HepG2 (cell line): ENCODE results near the gene AP4M1. TPM values are rescaled to one million over a fixed set of nuclear protein-coding genes. Genes with fewer than 3 reads are reported as not detected.

Source experiments
- CENPT ChIP-seq: sonication (generic); formaldehyde crosslinking; IDR thresholded peaks from 2 replicates; pipeline ENCODE4 v1.8.0; 2022; ENCODE audit warnings: low read depth, mild to moderate bottlenecking, moderate library complexity, missing genetic modification reagents
- ELF1 ChIP-seq: sonication (generic); formaldehyde crosslinking; IDR thresholded peaks from 2 replicates; pipeline ENCODE4 v1.4.0; 2020; ENCODE audit warnings: missing genetic modification reagents
- HINFP ChIP-seq: sonication (generic); formaldehyde crosslinking; IDR thresholded peaks from 2 replicates; pipeline ENCODE4 v1.4.0; 2020; ENCODE audit warnings: low read depth, mild to moderate bottlenecking, missing genetic modification reagents
- JUN ChIP-seq: sonication (generic); formaldehyde crosslinking; IDR thresholded peaks from 2 replicates; pipeline ENCODE4 v1.4.0; 2020; ENCODE audit warnings: mild to moderate bottlenecking, missing genetic modification reagents
- JUND ChIP-seq: sonication (generic); formaldehyde crosslinking; IDR thresholded peaks from 2 replicates; pipeline ENCODE4 v1.8.0; 2022; ENCODE audit warnings: mild to moderate bottlenecking, missing genetic modification reagents
- MXD4 ChIP-seq: IDR thresholded peaks from 2 replicates; pipeline ENCODE4 v1.6.1; 2016; ENCODE audit warnings: mild to moderate bottlenecking, missing biosample characterization, missing genetic modification reagents
- MXI1 ChIP-seq: IDR thresholded peaks from 3 replicates; pipeline ENCODE4 v1.6.1; 2012; ENCODE audit warnings: low read depth, low read length, inconsistent platforms, borderline replicate concordance
- MZF1 ChIP-seq: sonication (generic); formaldehyde crosslinking; IDR thresholded peaks from 2 replicates; pipeline ENCODE4 v1.8.1; 2023; ENCODE audit warnings: mild to moderate bottlenecking, missing genetic modification reagents, borderline replicate concordance
- NCOA1 ChIP-seq: sonication (generic); formaldehyde crosslinking; IDR thresholded peaks from 2 replicates; pipeline ENCODE4 v1.9.0; 2021; ENCODE audit warnings: missing genetic modification reagents
- PHF8 ChIP-seq: sonication (generic); formaldehyde crosslinking; IDR thresholded peaks from 2 replicates; pipeline ENCODE4 v1.5.0; 2020; ENCODE audit warnings: missing genetic modification reagents
- POLR2G ChIP-seq: fragments of 200-400 bp; formaldehyde crosslinking; IDR thresholded peaks from 2 replicates; pipeline ENCODE4 v1.6.1; 2018; ENCODE audit warnings: mild to moderate bottlenecking, low read depth, low read length, moderate library complexity
- SIX4 ChIP-seq: sonication (generic); formaldehyde crosslinking; IDR thresholded peaks from 2 replicates; pipeline ENCODE4 v1.4.0; 2020; ENCODE audit warnings: missing genetic modification reagents
- ZFX ChIP-seq: sonication (generic); formaldehyde crosslinking; IDR thresholded peaks from 2 replicates; pipeline ENCODE4 v1.4.0; 2020; ENCODE audit warnings: mild to moderate bottlenecking, low read depth, missing genetic modification reagents, moderate library complexity
- ZNF12 ChIP-seq: sonication (generic); formaldehyde crosslinking; IDR thresholded peaks from 2 replicates; pipeline ENCODE4 v1.5.0; 2020; ENCODE audit warnings: missing genetic modification reagents
- ZNF121 ChIP-seq: sonication (generic); formaldehyde crosslinking; IDR thresholded peaks from 2 replicates; pipeline ENCODE4 v1.5.0; 2020; ENCODE audit warnings: mild to moderate bottlenecking, missing genetic modification reagents
- ZNF432 ChIP-seq: sonication (generic); formaldehyde crosslinking; IDR thresholded peaks from 2 replicates; pipeline ENCODE4 v1.5.0; 2020; ENCODE audit warnings: missing genetic modification reagents, mild to moderate bottlenecking, borderline replicate concordance
- ZNF547 ChIP-seq: sonication (generic); formaldehyde crosslinking; IDR thresholded peaks from 2 replicates; pipeline ENCODE4 v1.5.1; 2020; ENCODE audit warnings: mild to moderate bottlenecking, missing genetic modification reagents
- ZNF614 ChIP-seq: IDR thresholded peaks from 2 replicates; pipeline ENCODE4 v1.6.1; 2018; ENCODE audit warnings: missing biosample characterization, missing genetic modification reagents, inconsistent platforms, borderline replicate concordance
- ZNF780A ChIP-seq: sonication (generic); formaldehyde crosslinking; IDR thresholded peaks from 2 replicates; pipeline ENCODE4 v1.8.0; 2022; ENCODE audit warnings: mild to moderate bottlenecking, missing genetic modification reagents, moderate library complexity
- polyA plus RNA-seq, 8 experiments: library from polyadenylated mRNA; depleted of rRNA in 3 of 8; stranded (reverse) in 7 of 8; unstranded in 1 of 8; fragments of >200 nt; fragmentation: Illumina TruSeq in 4 of 8; extraction: Trizol in 4 of 8; gene quantifications; 2 replicates each; pipeline versions ENCODE4 v1.2.1 to v1.2.3, GENCODE V29; 2011 to 2016; ENCODE audit warnings: low read depth in 4 of 8, missing spikeins in 1 of 8, mixed read lengths in 1 of 8; ENCODE audit not compliant: insufficient read depth in 1 of 8
- total RNA-seq, 5 experiments: library from RNA; depleted of rRNA; stranded (reverse); fragments of >200 nt; fragmentation: Illumina TruSeq; extraction: Trizol; gene quantifications; 2 replicates each; pipeline ENCODE4 v1.2.3, GENCODE V29; 2016; ENCODE audit warnings: low read depth in 1 of 5
- TF ChIP-seq, protein P1 (sequence below): sonication (generic); formaldehyde crosslinking; IDR thresholded peaks from 2 replicates; pipeline ENCODE4 v1.5.0; 2020; ENCODE audit warnings: mild to moderate bottlenecking, missing genetic modification reagents
- TF ChIP-seq, protein P2 (sequence below): sonication (generic); formaldehyde crosslinking; conservative IDR thresholded peaks from 2 replicates; pipeline ENCODE4 v1.4.0; 2020; ENCODE audit warnings: missing genetic modification reagents
- TF ChIP-seq, protein P3 (sequence below): sonication (generic); formaldehyde crosslinking; IDR thresholded peaks from 2 replicates; pipeline ENCODE4 v1.4.0; 2020; ENCODE audit warnings: low read depth, missing genetic modification reagents
- TF ChIP-seq, protein P4 (sequence below): sonication (generic); formaldehyde crosslinking; IDR thresholded peaks from 2 replicates; pipeline ENCODE4 v1.4.0; 2020; ENCODE audit warnings: missing genetic modification reagents

Gene AP4M1
- total and polyA plus RNA-seq, 2 of the 13 experiments (the other 11 are each of a cell fraction or from before 2014, with no cell fraction given): 6.3 to 9.7 TPM

DNA sequence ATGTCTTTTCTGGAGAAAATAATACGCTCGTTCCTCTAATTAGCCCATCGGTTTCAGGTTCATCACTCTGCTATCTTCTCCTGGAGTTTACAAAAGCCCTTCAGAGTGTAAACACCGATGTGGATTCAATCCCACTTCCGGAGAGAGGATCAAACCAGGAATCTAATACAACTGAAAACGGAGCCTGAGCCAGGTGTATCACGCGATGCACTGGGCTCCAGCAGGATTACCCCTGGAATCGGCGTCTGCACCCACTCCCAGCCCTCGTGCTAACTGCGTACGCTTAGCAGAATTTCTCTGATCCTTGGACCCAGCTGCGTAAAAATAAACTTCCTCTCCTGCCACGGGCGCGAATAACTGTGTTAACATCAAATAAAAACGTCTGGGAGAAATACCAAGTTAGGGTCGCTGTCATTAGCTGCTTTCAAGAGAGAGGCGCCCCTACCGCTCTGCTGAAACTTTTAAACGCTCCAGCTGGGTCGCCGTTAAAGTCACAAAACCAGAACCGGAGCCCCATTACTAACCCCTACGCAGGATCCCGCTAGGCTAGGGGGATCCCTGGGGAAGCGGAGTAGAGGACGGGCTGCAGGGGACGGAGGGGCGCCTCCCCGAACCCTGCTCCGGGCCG lies 20.4 kb upstream of the AP4M1 start (continued):
- no peak for TF ChIP-seq JUN (CRISPR knock-in tag)
- TF ChIP-seq MXD4 (CRISPR knock-in tag): no peak
- no peak for TF ChIP-seq MZF1
- 0 out of 2 replicates have a peak, but pooled peaks have one; percentile 31 for TF ChIP-seq ELF1 (CRISPR knock-in tag)
- TF ChIP-seq PHF8 (CRISPR knock-in tag): no peak
- TF ChIP-seq, protein P1, sequence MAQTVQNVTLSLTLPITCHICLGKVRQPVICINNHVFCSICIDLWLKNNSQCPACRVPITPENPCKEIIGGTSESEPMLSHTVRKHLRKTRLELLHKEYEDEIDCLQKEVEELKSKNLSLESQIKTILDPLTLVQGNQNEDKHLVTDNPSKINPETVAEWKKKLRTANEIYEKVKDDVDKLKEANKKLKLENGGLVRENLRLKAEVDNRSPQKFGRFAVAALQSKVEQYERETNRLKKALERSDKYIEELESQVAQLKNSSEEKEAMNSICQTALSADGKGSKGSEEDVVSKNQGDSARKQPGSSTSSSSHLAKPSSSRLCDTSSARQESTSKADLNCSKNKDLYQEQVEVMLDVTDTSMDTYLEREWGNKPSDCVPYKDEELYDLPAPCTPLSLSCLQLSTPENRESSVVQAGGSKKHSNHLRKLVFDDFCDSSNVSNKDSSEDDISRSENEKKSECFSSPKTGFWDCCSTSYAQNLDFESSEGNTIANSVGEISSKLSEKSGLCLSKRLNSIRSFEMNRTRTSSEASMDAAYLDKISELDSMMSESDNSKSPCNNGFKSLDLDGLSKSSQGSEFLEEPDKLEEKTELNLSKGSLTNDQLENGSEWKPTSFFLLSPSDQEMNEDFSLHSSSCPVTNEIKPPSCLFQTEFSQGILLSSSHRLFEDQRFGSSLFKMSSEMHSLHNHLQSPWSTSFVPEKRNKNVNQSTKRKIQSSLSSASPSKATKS (CRISPR knock-in tag): no peak
- TF ChIP-seq ZNF121 (CRISPR knock-in tag): no peak
- no peak for TF ChIP-seq CENPT
- TF ChIP-seq ZNF614 (CRISPR knock-in tag): no peak
- no peak for TF ChIP-seq ZNF432 (CRISPR knock-in tag)
- peak; percentile 7; the same call in 1 of the 3 replicates for TF ChIP-seq MXI1
- no peak for TF ChIP-seq JUND (CRISPR knock-in tag)
- TF ChIP-seq SIX4 (CRISPR knock-in tag): no peak
- TF ChIP-seq ZFX: no peak
- TF ChIP-seq, protein P2, sequence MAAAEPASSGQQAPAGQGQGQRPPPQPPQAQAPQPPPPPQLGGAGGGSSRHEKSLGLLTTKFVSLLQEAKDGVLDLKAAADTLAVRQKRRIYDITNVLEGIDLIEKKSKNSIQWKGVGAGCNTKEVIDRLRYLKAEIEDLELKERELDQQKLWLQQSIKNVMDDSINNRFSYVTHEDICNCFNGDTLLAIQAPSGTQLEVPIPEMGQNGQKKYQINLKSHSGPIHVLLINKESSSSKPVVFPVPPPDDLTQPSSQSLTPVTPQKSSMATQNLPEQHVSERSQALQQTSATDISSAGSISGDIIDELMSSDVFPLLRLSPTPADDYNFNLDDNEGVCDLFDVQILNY (CRISPR knock-in tag): no peak
- no peak for TF ChIP-seq HINFP (CRISPR knock-in tag)
- TF ChIP-seq NCOA1: no peak
- TF ChIP-seq, protein P3, sequence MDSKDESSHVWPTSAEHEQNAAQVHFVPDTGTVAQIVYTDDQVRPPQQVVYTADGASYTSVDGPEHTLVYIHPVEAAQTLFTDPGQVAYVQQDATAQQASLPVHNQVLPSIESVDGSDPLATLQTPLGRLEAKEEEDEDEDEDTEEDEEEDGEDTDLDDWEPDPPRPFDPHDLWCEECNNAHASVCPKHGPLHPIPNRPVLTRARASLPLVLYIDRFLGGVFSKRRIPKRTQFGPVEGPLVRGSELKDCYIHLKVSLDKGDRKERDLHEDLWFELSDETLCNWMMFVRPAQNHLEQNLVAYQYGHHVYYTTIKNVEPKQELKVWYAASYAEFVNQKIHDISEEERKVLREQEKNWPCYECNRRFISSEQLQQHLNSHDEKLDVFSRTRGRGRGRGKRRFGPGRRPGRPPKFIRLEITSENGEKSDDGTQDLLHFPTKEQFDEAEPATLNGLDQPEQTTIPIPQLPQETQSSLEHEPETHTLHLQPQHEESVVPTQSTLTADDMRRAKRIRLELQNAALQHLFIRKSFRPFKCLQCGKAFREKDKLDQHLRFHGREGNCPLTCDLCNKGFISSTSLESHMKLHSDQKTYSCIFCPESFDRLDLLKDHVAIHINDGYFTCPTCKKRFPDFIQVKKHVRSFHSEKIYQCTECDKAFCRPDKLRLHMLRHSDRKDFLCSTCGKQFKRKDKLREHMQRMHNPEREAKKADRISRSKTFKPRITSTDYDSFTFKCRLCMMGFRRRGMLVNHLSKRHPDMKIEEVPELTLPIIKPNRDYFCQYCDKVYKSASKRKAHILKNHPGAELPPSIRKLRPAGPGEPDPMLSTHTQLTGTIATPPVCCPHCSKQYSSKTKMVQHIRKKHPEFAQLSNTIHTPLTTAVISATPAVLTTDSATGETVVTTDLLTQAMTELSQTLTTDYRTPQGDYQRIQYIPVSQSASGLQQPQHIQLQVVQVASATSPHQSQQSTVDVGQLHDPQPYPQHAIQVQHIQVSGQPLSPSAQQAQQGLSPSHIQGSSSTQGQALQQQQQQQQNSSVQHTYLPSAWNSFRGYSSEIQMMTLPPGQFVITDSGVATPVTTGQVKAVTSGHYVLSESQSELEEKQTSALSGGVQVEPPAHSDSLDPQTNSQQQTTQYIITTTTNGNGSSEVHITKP (CRISPR knock-in tag): no peak
- TF ChIP-seq, protein P4, sequence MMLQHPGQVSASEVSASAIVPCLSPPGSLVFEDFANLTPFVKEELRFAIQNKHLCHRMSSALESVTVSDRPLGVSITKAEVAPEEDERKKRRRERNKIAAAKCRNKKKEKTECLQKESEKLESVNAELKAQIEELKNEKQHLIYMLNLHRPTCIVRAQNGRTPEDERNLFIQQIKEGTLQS (CRISPR knock-in tag): no peak
- no peak for TF ChIP-seq ZNF780A (CRISPR knock-in tag)
- no peak for TF ChIP-seq ZNF12 (CRISPR knock-in tag)
- peak; percentile 67 for TF ChIP-seq POLR2G
- TF ChIP-seq ZNF547 (CRISPR knock-in tag): no peak
